K562 (cell line): ENCODE measurements around the gene CLDN11. TPM values are rescaled to one million over a fixed set of nuclear protein-coding genes. Genes with fewer than 3 reads are reported as not detected.

ENCODE experiments used
- BMI1 ChIP-seq: fragments of 150-350 bp; IDR thresholded peaks from 2 replicates; pipeline ENCODE4 v1.6.1; 2014; ENCODE audit warnings: low read length
- DEAF1 ChIP-seq: fragments of 450-650 bp; formaldehyde crosslinking; IDR thresholded peaks from 2 replicates; pipeline ENCODE4 v1.4.0; 2020; ENCODE audit warnings: mild to moderate bottlenecking, moderate library complexity
- ESRRA ChIP-seq: fragments of 450-650 bp; IDR thresholded peaks from 2 replicates; pipeline ENCODE4 v1.6.1; 2014; ENCODE audit warnings: low read depth, mild to moderate bottlenecking, moderate library complexity, borderline replicate concordance
- EZH2 ChIP-seq: IDR thresholded peaks from 2 replicates; pipeline ENCODE4 v1.6.1; 2012; ENCODE audit warnings: low read depth, mild to moderate bottlenecking, inconsistent platforms, low read length, borderline replicate concordance
- GABPB1 ChIP-seq: sonication (generic); formaldehyde crosslinking; IDR thresholded peaks from 2 replicates; pipeline ENCODE4 v1.8.0; 2022; ENCODE audit warnings: mild to moderate bottlenecking, missing genetic modification reagents
- KDM4B ChIP-seq, 2 experiments: fragments of 450-650 bp in 1 of 2; sonication (generic) in 1 of 2; IDR thresholded peaks; 2 replicates each; pipeline ENCODE4 v1.6.1; 2016 to 2017; ENCODE audit warnings: borderline replicate concordance in 2 of 2, antibody characterized with exemption in 1 of 2, low read depth in 1 of 2, mild to moderate bottlenecking in 1 of 2
- MEF2D ChIP-seq: conservative IDR thresholded peaks from 2 replicates; pipeline ENCODE4 v1.6.1; 2016; ENCODE audit warnings: low read depth, missing genetic modification characterization, missing compliant biosample characterization
- NFIX ChIP-seq: fragments of 250-450 bp; sonication (Bioruptor Pico); IDR thresholded peaks from 2 replicates; pipeline ENCODE4 v1.4.0; 2020; ENCODE audit warnings: low read depth, mild to moderate bottlenecking, moderate library complexity
- RBBP5 ChIP-seq: fragments of 200-600 bp; sonication (generic); IDR thresholded peaks from 2 replicates; pipeline ENCODE4 v1.6.1; 2012; ENCODE audit warnings: borderline replicate concordance, mild to moderate bottlenecking, low read length, control low read depth, inconsistent platforms; ENCODE audit not compliant: insufficient read depth, poor library complexity, severe bottlenecking
- REST ChIP-seq, 2 experiments: fragments of 450-650 bp; formaldehyde crosslinking in 1 of 2; IDR thresholded peaks; 2 replicates each; pipeline versions ENCODE4 v1.4.0 to v1.6.1; 2014 to 2020; ENCODE audit warnings: mild to moderate bottlenecking in 2 of 2, borderline replicate concordance in 1 of 2, low read depth in 1 of 2
- SIN3B ChIP-seq: fragments of 450-650 bp; IDR thresholded peaks from 2 replicates; pipeline ENCODE4 v1.6.1; 2017; ENCODE audit warnings: low read depth, mild to moderate bottlenecking, moderate library complexity
- TAF9B ChIP-seq: fragments of 450-650 bp; IDR thresholded peaks from 2 replicates; pipeline ENCODE4 v1.6.1; 2018; ENCODE audit warnings: mild to moderate bottlenecking; ENCODE audit not compliant: partially characterized antibody
- ZNF347 ChIP-seq: fragments of 450-650 bp; formaldehyde crosslinking; IDR thresholded peaks from 2 replicates; pipeline ENCODE4 v1.4.0; 2020; ENCODE audit warnings: low read depth, mild to moderate bottlenecking, moderate library complexity
- ZNF592 ChIP-seq: fragments of 450-650 bp; IDR thresholded peaks from 2 replicates; pipeline ENCODE4 v1.6.1; 2017; ENCODE audit warnings: antibody characterized with exemption, mild to moderate bottlenecking
- polyA plus RNA-seq, 8 experiments: library from polyadenylated mRNA; depleted of rRNA in 4 of 8; stranded (reverse) in 5 of 8; unstranded in 3 of 8; fragments of >200 nt; fragmentation: Nextera tagmentation in 2 of 8; fragmentation: Illumina TruSeq in 1 of 8; extraction: Ambion mirVana in 2 of 8; extraction: Trizol in 1 of 8; gene quantifications; 2 replicates each; pipeline versions ENCODE4 v1.2.1 to v1.2.3, GENCODE V29; 2011 to 2014; ENCODE audit warnings: inconsistent platforms in 1 of 8, missing spikeins in 1 of 8
- total RNA-seq, 7 experiments: library from RNA; depleted of rRNA in 6 of 7; stranded (reverse); fragments of >200 nt in 6 of 7; fragmentation: Illumina TruSeq in 2 of 7; extraction: Trizol in 2 of 7; gene quantifications; 2 replicates each; pipeline versions ENCODE4 v1.2.1 to v1.2.3, GENCODE V29; 2011 to 2021; ENCODE audit warnings: low replicate concordance in 1 of 7

Gene CLDN11
- total and polyA plus RNA-seq, 9 of the 15 experiments (the other 6 are each of a cell fraction or from before 2014, with no cell fraction given): 0.05 to 0.41 (median 0.18) TPM; not detected in 1

GRCh38 chr3:170414202-170414663 lies 4.4 kb upstream of the CLDN11 start (continued):
- TF ChIP-seq DEAF1 (peak; percentile 97), BMI1 (no peak), SIN3B (no peak), RBBP5 (no peak), ZNF347 (CRISPR knock-in tag) (no peak), MEF2D (tag) (no peak), ZNF592 (0 out of 2 replicates have a peak, but pooled peaks have one; percentile 37), GABPB1 (CRISPR knock-in tag) (no peak), TAF9B (no peak), KDM4B (IDR thresholded peaks at IDR 0.05; ENCODE audit: borderline replicate concordance in 2 of 2, low read depth in 1 of 2) (no peak), EZH2 (no peak), ESRRA (no peak), NFIX (CRISPR knock-in tag) (no peak), REST (IDR thresholded peaks at IDR 0.05; ENCODE audit: borderline replicate concordance) (peak; percentile 95), REST (CRISPR knock-in tag; IDR thresholded peaks at IDR 0.05; ENCODE audit: low read depth) (no peak)
